Forelimb muscle (tissue), 1 donor: ENCODE measurements around the gene ZNF853. TPM values are rescaled to one million over a fixed set of nuclear protein-coding genes. Genes with fewer than 3 reads are reported as not detected.

Experiments used
- DNase-seq: peaks from one replicate; pipeline ENCODE4 v3.0.0-alpha.2; 2013; ENCODE audit warnings: low read depth
- polyA plus RNA-seq: library from polyadenylated mRNA; unstranded; fragments of 120-200 nt; gene quantifications from one replicate; pipeline ENCODE4 v1.2.1, GENCODE V29; 2013; ENCODE audit not compliant: insufficient read length

The ZNF853 gene
- polyA plus RNA-seq, 1 donor, result 16.6 TPM

- DNase-seq, result no peak
These were observed 21.5 kb downstream of the ZNF853 start, which contains the start of gene ZNF316 for GRCh38 chr7:6636741-6637543. TSS of gene ZNF316 (plus strand) at chr7:6637318. CDS start at chr7:6642410, 5,092 bp downstream.

GRCh38 chr7:6637544-6638229, 22.3 kb downstream of the ZNF853 start:
- no peak for DNase-seq

GRCh38 chr7:6639032-6639431, 23.6 kb downstream of the ZNF853 start:
- no peak for DNase-seq

- DNase-seq, result no peak
These were observed 24.2 kb downstream of the ZNF853 start for GRCh38 chr7:6639627-6640026.

- no peak for DNase-seq
These were observed 24.9 kb downstream of the ZNF853 start for GRCh38 chr7:6640246-6640721.

GRCh38 chr7:6641305-6642035, 26.1 kb downstream of the ZNF853 start:
- no peak for DNase-seq

- no peak for DNase-seq
These were observed 26.9 kb downstream of the ZNF853 start for GRCh38 chr7:6642239-6642839.

- no peak for DNase-seq
These were observed 27.6 kb downstream of the ZNF853 start for GRCh38 chr7:6642861-6643640.

GRCh38 chr7:6643915-6644625, 28.7 kb downstream of the ZNF853 start:
- no peak for DNase-seq

GRCh38 chr7:6644728-6645127, 29.3 kb downstream of the ZNF853 start:
- DNase-seq, result no peak

- DNase-seq, result no peak
These were observed 31.1 kb downstream of the ZNF853 start for GRCh38 chr7:6646465-6646864.

GRCh38 chr7:6647080-6647479, 31.7 kb downstream of the ZNF853 start:
- no peak for DNase-seq

GRCh38 chr7:6647541-6647940, 32.1 kb downstream of the ZNF853 start:
- no peak for DNase-seq

- no peak for DNase-seq
These were observed 32.8 kb downstream of the ZNF853 start for GRCh38 chr7:6648066-6648814.

- DNase-seq, result no peak
These were observed 33.4 kb downstream of the ZNF853 start for GRCh38 chr7:6648815-6649104.

- no peak for DNase-seq
These were observed 34.0 kb downstream of the ZNF853 start for GRCh38 chr7:6649241-6649961.

GRCh38 chr7:6650086-6650485, 34.7 kb downstream of the ZNF853 start:
- DNase-seq, result no peak

- no peak for DNase-seq
These were observed 35.2 kb downstream of the ZNF853 start for GRCh38 chr7:6650521-6651011.

GRCh38 chr7:6651851-6652445, 36.5 kb downstream of the ZNF853 start:
- no peak for DNase-seq
